Uterus (tissue), 4 donors: ENCODE data around the gene EZH2. TPM values are rescaled to one million over a fixed set of nuclear protein-coding genes. Genes with fewer than 3 reads are reported as not detected.

Experiments used
- DNase-seq, 2 donors: peaks; one replicate each; pipeline ENCODE4 v3.0.0-alpha.2; 2019 to 2020
- H3K27ac ChIP-seq, 2 donors: fragments of 200-600 bp; sonication (generic); 1 replicate in 1 of 2; 2 replicates in 1 of 2; pipeline ENCODE4 v1.5.1; 2016 to 2018
- H3K27me3 ChIP-seq, 2 donors: fragments of 200-600 bp; sonication (generic); one replicate each; pipeline ENCODE4 v1.5.1; 2018 to 2019; ENCODE audit warnings: control low read depth in 1 of 2
- H3K36me3 ChIP-seq, 2 donors: fragments of 200-600 bp; sonication (generic); one replicate each; pipeline ENCODE4 v1.5.1; 2019; ENCODE audit warnings: control low read depth in 1 of 2
- H3K4me1 ChIP-seq, 2 donors: fragments of 200-600 bp; sonication (generic); one replicate each; pipeline ENCODE4 v1.5.1; 2018 to 2019; ENCODE audit warnings: control low read depth in 1 of 2
- H3K4me3 ChIP-seq, 2 donors: fragments of 200-600 bp; sonication (generic); 1 replicate in 1 of 2; 2 replicates in 1 of 2; pipeline ENCODE4 v1.5.1; 2018 to 2019; ENCODE audit warnings: mild to moderate bottlenecking in 1 of 2
- H3K9me3 ChIP-seq, 2 donors: fragments of 200-600 bp; sonication (generic); one replicate each; pipeline ENCODE4 v1.5.1; 2019; ENCODE audit warnings: control low read depth in 1 of 2
- POLR2A ChIP-seq, 2 donors: fragments of 450-650 bp; IDR thresholded peaks; one replicate each; pipeline ENCODE4 v1.6.1; 2016; ENCODE audit warnings: antibody characterized with exemption in 2 of 2, mild to moderate bottlenecking in 1 of 2, moderate library complexity in 1 of 2
- intact Hi-C: fragments of 100-400 bp; cut with DNase I; formaldehyde crosslinking; loops from one replicate; pipeline ENCODE4 v1.15.1; 2023; ENCODE audit warnings: low total_unique reads
- total RNA-seq, 4 donors: library from RNA; depleted of rRNA in 3 of 4; stranded (reverse); fragments of >200 nt in 3 of 4; gene quantifications; one replicate each; pipeline versions ENCODE4 v1.1.0 to v1.2.4, GENCODE V29; 2014 to 2023
- TF ChIP-seq, protein P1 (sequence below), 4 experiments: fragments of 200-600 bp in 2 of 4; fragments of 450-650 bp in 2 of 4; sonication (generic) in 2 of 4; IDR thresholded peaks; one replicate each; pipeline ENCODE4 v1.5.1; 2016 to 2019; ENCODE audit warnings: antibody characterized with exemption in 4 of 4, mild to moderate bottlenecking in 2 of 4, moderate library complexity in 1 of 4
- donor health status: DM: yes; HTN: yes; CAD: no.

Gene EZH2
- total RNA-seq, 4 donors from 2014 or later: 1.2 to 35.3 (median 2.1) TPM

DNA sequence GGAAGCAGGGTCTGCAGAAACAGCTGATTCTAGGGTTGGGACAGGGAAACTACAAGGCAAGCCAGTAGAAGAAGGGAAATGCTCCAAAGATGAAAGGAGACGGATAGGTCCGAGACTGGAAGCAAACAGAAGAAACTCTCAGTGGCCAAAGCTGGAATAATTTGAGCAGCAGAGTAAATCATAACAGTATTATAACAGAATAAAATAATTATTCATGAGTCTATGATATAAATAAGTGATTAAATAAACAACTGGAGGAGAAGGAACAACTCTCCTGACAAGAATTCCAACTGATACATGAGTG lies 27.6 kb downstream of the EZH2 start:
- Histone ChIP-seq H3K36me3 (no peaks in the 10 kb centered on the region), H3K4me3 (no peak overlapping the region), H3K9me3 (no peaks in the 10 kb centered on the region), H3K27me3 (no peaks in the 10 kb centered on the region), H3K27ac (no peak overlapping the region), H3K4me1 (no peaks in the 10 kb centered on the region)
- no peak for DNase-seq
- no peak for TF ChIP-seq POLR2A (IDR thresholded peaks at IDR 0.05)
- TF ChIP-seq, protein P1, sequence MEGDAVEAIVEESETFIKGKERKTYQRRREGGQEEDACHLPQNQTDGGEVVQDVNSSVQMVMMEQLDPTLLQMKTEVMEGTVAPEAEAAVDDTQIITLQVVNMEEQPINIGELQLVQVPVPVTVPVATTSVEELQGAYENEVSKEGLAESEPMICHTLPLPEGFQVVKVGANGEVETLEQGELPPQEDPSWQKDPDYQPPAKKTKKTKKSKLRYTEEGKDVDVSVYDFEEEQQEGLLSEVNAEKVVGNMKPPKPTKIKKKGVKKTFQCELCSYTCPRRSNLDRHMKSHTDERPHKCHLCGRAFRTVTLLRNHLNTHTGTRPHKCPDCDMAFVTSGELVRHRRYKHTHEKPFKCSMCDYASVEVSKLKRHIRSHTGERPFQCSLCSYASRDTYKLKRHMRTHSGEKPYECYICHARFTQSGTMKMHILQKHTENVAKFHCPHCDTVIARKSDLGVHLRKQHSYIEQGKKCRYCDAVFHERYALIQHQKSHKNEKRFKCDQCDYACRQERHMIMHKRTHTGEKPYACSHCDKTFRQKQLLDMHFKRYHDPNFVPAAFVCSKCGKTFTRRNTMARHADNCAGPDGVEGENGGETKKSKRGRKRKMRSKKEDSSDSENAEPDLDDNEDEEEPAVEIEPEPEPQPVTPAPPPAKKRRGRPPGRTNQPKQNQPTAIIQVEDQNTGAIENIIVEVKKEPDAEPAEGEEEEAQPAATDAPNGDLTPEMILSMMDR (IDR thresholded peaks at IDR 0.05): no peak
- intact Hi-C loops: no loop called here

DNA sequence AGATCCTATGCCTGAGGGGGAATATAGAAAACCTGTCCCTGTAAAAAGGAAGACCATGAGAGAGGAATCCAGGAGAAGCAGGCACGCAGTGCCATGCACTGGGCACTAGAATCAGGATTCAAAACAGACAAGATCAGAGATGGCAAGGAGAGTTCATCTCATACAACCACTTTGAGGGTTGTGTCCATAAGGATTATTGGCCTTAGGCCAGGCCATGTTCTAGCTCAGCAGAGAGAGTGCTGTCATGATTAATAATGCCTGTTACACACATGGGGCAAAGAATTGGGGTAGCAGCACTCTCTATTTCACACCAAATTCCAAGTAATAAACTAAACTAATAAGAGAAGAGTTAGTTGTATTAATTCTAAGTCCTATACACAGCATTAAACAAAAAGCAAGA lies 29.1 kb downstream of the EZH2 start:
- no peak for TF ChIP-seq POLR2A (IDR thresholded peaks at IDR 0.05)
- TF ChIP-seq, protein P1 (IDR thresholded peaks at IDR 0.05): no peak
- intact Hi-C loops: no loop called here

DNA sequence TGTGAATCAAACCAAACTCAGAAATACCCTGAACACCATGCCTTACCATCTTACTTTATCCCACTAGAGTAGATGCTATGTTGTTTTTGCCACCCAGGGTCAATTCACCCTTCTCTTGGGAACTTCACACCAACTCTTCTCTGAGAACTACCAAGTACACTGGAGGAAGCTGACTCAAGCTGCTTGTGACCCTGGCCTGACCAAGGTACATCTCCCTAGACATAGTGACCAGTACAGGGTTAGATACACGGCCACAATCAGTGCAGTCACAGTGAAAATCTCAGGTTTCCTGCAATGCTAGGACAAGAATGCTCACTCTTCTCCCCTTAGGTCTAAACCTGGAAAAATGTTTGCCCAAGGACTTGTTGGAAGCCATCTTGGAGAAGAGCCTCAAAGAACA lies 31.8 kb downstream of the EZH2 start:
- Histone ChIP-seq H3K27ac (no peak overlapping the region), H3K9me3 (no peaks in the 10 kb centered on the region), H3K36me3 (no peaks in the 10 kb centered on the region), H3K4me3 (no peak overlapping the region), H3K4me1 (no peaks in the 10 kb centered on the region), H3K27me3 (no peaks in the 10 kb centered on the region)
- DNase-seq: no peak
- intact Hi-C loops: no loop called here
- no peak for TF ChIP-seq POLR2A (IDR thresholded peaks at IDR 0.05)
- TF ChIP-seq, protein P1 (IDR thresholded peaks at IDR 0.05): no peak

More for the DNA sequence above, 29.1 kb downstream of the EZH2 start:
- no peak overlapping the region for H3K27ac ChIP-seq
- no peaks in the 10 kb centered on the region for H3K27me3 ChIP-seq
- H3K36me3 ChIP-seq: no peaks in the 10 kb centered on the region
- no peaks in the 10 kb centered on the region for H3K4me1 ChIP-seq
- H3K9me3 ChIP-seq: no peaks in the 10 kb centered on the region
- no peak overlapping the region for H3K4me3 ChIP-seq
- DNase-seq: no peak

DNA sequence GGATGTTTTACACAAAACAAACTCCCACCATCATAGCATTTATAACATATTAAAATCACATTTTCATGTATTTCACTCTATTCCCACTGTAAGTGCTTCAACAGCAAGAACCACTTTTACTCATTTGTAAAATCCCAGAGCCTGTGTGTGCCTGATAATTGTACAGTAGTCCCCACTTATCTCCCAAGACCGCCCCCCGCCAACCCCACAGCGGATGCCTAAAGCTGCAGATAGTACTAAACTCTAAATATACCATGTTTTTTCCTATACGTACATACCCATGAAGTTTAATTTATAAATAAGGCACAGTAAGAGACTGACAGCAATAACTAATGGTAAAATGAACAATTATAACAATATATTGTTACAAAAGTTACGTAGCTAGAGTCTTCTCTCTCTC lies 33.5 kb downstream of the EZH2 start:
- no peak overlapping the region for H3K4me3 ChIP-seq
- no peaks in the 10 kb centered on the region for H3K27me3 ChIP-seq
- no peaks in the 10 kb centered on the region for H3K4me1 ChIP-seq
- no peaks in the 10 kb centered on the region for H3K36me3 ChIP-seq
- H3K27ac ChIP-seq: no peak overlapping the region
- intact Hi-C loops: no loop called here
- no peak for DNase-seq
- TF ChIP-seq POLR2A (IDR thresholded peaks at IDR 0.05): no peak
- TF ChIP-seq, protein P1 (IDR thresholded peaks at IDR 0.05): no peak
- no peaks in the 10 kb centered on the region for H3K9me3 ChIP-seq

DNA sequence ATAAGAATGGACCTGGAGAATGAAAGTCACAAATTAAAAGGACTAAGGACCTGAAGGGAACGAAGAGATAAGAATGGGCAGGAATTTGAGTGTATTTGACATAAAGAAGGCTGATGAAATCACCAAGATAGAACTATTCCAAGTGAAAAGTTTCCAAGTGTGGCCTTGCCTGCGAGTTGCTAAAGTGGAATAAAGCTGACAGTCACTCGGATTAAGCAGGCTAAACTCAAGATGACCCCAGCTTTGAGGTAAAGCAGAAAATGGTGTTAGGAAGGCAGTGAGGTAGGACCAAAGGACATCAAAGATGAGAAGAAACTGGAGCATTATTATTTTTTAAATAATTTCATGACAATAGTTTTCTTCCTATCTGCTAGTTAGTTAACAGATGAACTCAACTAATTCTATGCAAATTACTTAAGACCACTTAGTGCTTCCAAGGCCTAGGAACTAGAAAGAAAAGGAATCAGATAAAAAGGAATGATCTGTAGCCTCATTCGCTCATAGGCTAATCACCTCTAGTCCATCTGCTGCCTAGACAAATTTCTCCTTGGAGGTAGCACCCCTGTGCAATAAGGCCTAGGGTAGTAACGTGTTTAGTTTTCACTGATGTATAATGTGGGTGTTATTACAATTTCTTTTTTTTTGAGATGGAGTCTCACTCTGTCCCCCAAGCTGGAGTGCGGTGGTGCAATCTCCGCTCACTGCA lies 34.5 kb downstream of the EZH2 start:
- no peak overlapping the region for H3K27ac ChIP-seq
- TF ChIP-seq, protein P1 (IDR thresholded peaks at IDR 0.05): no peak
- TF ChIP-seq POLR2A (IDR thresholded peaks at IDR 0.05): no peak
- H3K4me1 ChIP-seq: no peaks in the 10 kb centered on the region
- intact Hi-C loops: no loop called here
- no peaks in the 10 kb centered on the region for H3K27me3 ChIP-seq
- no peak overlapping the region for H3K4me3 ChIP-seq
- H3K36me3 ChIP-seq: no peaks in the 10 kb centered on the region
- DNase-seq: no peak
- H3K9me3 ChIP-seq: no peaks in the 10 kb centered on the region
